HepG2 (cell line): ENCODE results near the gene RPLP1. TPM values are rescaled to one million over a fixed set of nuclear protein-coding genes. Genes with fewer than 3 reads are reported as not detected.

Experiments used
- ATF7-NPFF ChIP-seq: sonication (generic); formaldehyde crosslinking; IDR thresholded peaks from 2 replicates; pipeline ENCODE4 v1.8.1; 2023; ENCODE audit warnings: mild to moderate bottlenecking, low read depth, missing genetic modification reagents, moderate library complexity
- HINFP ChIP-seq: sonication (generic); formaldehyde crosslinking; IDR thresholded peaks from 2 replicates; pipeline ENCODE4 v1.4.0; 2020; ENCODE audit warnings: low read depth, mild to moderate bottlenecking, missing genetic modification reagents
- IRX3 ChIP-seq: sonication (generic); formaldehyde crosslinking; IDR thresholded peaks from 2 replicates; pipeline ENCODE4 v1.8.1; 2023; ENCODE audit warnings: mild to moderate bottlenecking, low read depth, missing genetic modification reagents, borderline replicate concordance
- ZBTB33 ChIP-seq: sonication (generic); formaldehyde crosslinking; IDR thresholded peaks from 2 replicates; pipeline ENCODE4 v1.4.0; 2020; ENCODE audit warnings: missing genetic modification reagents
- ZBTB38 ChIP-seq: sonication (generic); formaldehyde crosslinking; IDR thresholded peaks from 2 replicates; pipeline ENCODE4 v1.5.1; 2020; ENCODE audit warnings: mild to moderate bottlenecking, missing genetic modification reagents
- ZSCAN30 ChIP-seq: sonication (generic); formaldehyde crosslinking; IDR thresholded peaks from 2 replicates; pipeline ENCODE4 v1.5.0; 2020; ENCODE audit warnings: mild to moderate bottlenecking, missing genetic modification reagents
- polyA plus RNA-seq, 8 experiments: library from polyadenylated mRNA; depleted of rRNA in 3 of 8; stranded (reverse) in 7 of 8; unstranded in 1 of 8; fragments of >200 nt; fragmentation: Illumina TruSeq in 4 of 8; extraction: Trizol in 4 of 8; gene quantifications; 2 replicates each; pipeline versions ENCODE4 v1.2.1 to v1.2.3, GENCODE V29; 2011 to 2016; ENCODE audit warnings: low read depth in 4 of 8, missing spikeins in 1 of 8, mixed read lengths in 1 of 8; ENCODE audit not compliant: insufficient read depth in 1 of 8
- total RNA-seq, 5 experiments: library from RNA; depleted of rRNA; stranded (reverse); fragments of >200 nt; fragmentation: Illumina TruSeq; extraction: Trizol; gene quantifications; 2 replicates each; pipeline ENCODE4 v1.2.3, GENCODE V29; 2016; ENCODE audit warnings: low read depth in 1 of 5

RPLP1 gene
- total and polyA plus RNA-seq, 2 of the 13 experiments (the other 11 are each of a cell fraction or from before 2014, with no cell fraction given), result 817 to 929 TPM

GRCh38 chr15:69456208-69457166 is 3.9 kb downstream of the RPLP1 start (continued):
- TF ChIP-seq ZBTB33 (CRISPR knock-in tag) (no peak), ATF7-NPFF (CRISPR knock-in tag) (no peak), ZSCAN30 (CRISPR knock-in tag) (no peak), IRX3 (CRISPR knock-in tag) (no peak), HINFP (CRISPR knock-in tag) (no peak), ZBTB38 (CRISPR knock-in tag) (no peak)
- TF ChIP-seq, all 625 proteins: peak for 9
